Progenitor cell of endocrine pancreas (in vitro differentiated cells): ENCODE results near the gene TMEM258. TPM values are rescaled to one million over a fixed set of nuclear protein-coding genes. Genes with fewer than 3 reads are reported as not detected.

ENCODE experiments used
- DNase-seq: peaks from one replicate; pipeline ENCODE4 v3.0.0; 2021; ENCODE audit warnings: low spot score; ENCODE audit not compliant: unreplicated experiment
- H3K27ac Mint-ChIP-seq: 2 replicates; pipeline ENCODE4 v1.8.0; 2021; ENCODE audit warnings: mild to moderate bottlenecking, moderate library complexity, mixed read lengths
- H3K27me3 Mint-ChIP-seq: 2 replicates; pipeline ENCODE4 v1.8.0; 2021; ENCODE audit warnings: mixed read lengths
- H3K36me3 Mint-ChIP-seq: 2 replicates; pipeline ENCODE4 v1.8.0; 2022; ENCODE audit warnings: mixed read lengths; ENCODE audit not compliant: insufficient read depth
- H3K4me1 Mint-ChIP-seq: 2 replicates; pipeline ENCODE4 v1.8.0; 2021; ENCODE audit warnings: low read depth, mixed read lengths
- H3K4me3 Mint-ChIP-seq: 2 replicates; pipeline ENCODE4 v1.8.0; 2021; ENCODE audit warnings: low read depth, mild to moderate bottlenecking, moderate library complexity, mixed read lengths
- H3K9me3 Mint-ChIP-seq: 2 replicates; pipeline ENCODE4 v1.8.0; 2021; ENCODE audit warnings: low read depth, mixed read lengths
- CTCF ChIP-seq: fragments of 200-600 bp; sonication (generic); IDR thresholded peaks from one replicate; pipeline ENCODE4 v1.5.0; 2021; ENCODE audit warnings: antibody characterized with exemption, mild to moderate bottlenecking; ENCODE audit not compliant: unreplicated experiment
- total RNA-seq: library from RNA; stranded (reverse); gene quantifications from 2 replicates; pipeline ENCODE4 v1.2.1, GENCODE V29; 2021

TMEM258 gene
- total RNA-seq, 1 donor from 2014 or later: 185 TPM

GRCh38 chr11:61805146-61805545 is 12.7 kb upstream of the TMEM258 start:
- Mint-ChIP-seq H3K4me3 (no peak overlapping the region), H3K27ac (no peak overlapping the region), H3K27me3 (no peaks in the 10 kb centered on the region), H3K4me1 (no peaks in the 10 kb centered on the region), H3K36me3 (peaks cover 32% of the 10 kb centered on the region), H3K9me3 (no peaks in the 10 kb centered on the region)
- DNase-seq: no peak
- no peak for TF ChIP-seq CTCF

GRCh38 chr11:61803889-61804647 is 11.7 kb upstream of the TMEM258 start:
- no peak for TF ChIP-seq CTCF
- H3K27ac Mint-ChIP-seq: peak overlapping the region; percentile 10
- peaks cover 29% of the 10 kb centered on the region for H3K36me3 Mint-ChIP-seq
- no peaks in the 10 kb centered on the region for H3K4me1 Mint-ChIP-seq
- no peak for DNase-seq
- H3K27me3 Mint-ChIP-seq: no peaks in the 10 kb centered on the region
- no peaks in the 10 kb centered on the region for H3K9me3 Mint-ChIP-seq
- no peak overlapping the region for H3K4me3 Mint-ChIP-seq

GRCh38 chr11:61802605-61803004 is 10.2 kb upstream of the TMEM258 start:
- H3K36me3 Mint-ChIP-seq: peaks cover 22% of the 10 kb centered on the region
- no peaks in the 10 kb centered on the region for H3K9me3 Mint-ChIP-seq
- H3K27me3 Mint-ChIP-seq: no peaks in the 10 kb centered on the region
- H3K27ac Mint-ChIP-seq: no peak overlapping the region
- DNase-seq: no peak
- H3K4me1 Mint-ChIP-seq: no peaks in the 10 kb centered on the region
- H3K4me3 Mint-ChIP-seq: no peak overlapping the region
- no peak for TF ChIP-seq CTCF

DNA sequence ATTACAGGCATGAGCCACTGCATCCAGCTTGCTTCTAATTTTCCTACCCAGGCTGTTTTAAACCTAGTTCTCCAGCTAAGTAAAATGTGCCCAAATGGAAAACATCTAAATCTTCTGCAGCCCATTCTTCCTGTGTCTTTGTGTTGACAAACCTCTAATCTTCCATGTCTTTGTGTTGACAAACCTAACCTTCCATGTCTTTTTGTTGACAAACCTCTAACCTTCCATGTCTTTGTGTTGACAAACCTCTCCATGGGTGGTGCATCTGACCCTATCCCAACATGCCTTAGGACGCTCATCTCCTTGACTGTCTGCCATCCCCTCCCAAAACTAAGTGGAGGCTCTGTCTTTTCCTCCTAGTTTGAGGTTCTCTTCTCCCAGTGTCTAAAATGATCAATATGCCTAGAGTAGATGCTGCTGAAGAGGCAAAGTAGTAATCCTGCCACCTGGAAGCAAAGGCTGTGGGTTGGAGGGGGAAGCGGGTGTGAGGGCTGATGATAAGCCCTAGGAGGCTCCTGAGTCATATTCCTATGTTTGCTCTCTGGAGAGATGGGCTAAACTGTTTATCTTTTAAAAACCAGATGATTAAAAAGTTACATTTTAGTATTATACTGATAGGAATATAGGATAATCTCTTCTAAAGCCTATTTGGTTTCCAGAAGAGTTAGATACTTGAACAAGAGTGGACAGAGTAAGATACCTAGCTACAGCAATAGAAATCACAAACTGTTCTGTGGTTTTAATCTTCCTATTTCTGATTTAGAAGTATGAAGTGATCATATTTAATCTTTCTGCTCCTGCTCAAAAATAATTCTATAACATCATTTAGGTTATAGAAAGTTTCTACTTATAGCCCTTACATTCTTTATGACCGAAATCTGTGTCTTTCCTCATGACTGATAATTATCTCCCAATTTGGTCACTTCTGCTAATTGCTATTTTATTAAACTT is 8.2 kb upstream of the TMEM258 start:
- Mint-ChIP-seq H3K9me3 (no peaks in the 10 kb centered on the region), H3K27me3 (no peaks in the 10 kb centered on the region), H3K4me3 (no peak overlapping the region), H3K36me3 (peaks cover 20% of the 10 kb centered on the region), H3K27ac (peak overlapping the region; percentile 19), H3K4me1 (peaks cover 2% of the 10 kb centered on the region)
- DNase-seq: no peak
- no peak for TF ChIP-seq CTCF

DNA sequence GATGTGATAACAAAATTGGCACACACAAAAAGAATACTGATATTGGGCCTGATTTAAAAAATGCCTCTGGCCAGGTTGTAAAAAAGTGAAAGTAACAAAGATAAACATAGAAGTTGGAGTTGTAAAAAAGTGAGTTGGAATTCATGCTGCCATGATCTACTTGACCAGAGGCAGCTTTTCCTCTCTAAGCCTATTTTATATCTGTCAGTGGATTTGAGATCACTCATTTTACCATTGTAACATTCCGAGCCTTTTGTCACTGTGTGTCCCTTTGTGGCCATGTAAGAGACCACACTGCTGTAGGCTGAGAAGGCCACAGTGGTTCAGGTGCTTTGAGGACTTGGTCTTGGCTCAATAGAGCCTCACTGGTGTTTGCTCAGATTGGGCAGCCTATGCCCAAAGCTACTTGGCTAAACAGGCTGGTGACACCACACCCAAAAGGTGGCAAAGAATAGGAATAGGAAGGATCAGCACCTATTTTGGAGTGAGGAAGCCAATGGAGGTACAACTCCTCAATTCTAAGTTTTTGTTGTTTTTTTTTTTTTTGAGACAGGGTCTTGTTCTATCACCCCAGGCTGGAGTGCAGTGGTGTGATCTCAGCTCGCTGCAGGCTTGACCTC is 7.4 kb upstream of the TMEM258 start:
- H3K4me3 Mint-ChIP-seq: no peak overlapping the region
- H3K36me3 Mint-ChIP-seq: peaks cover 17% of the 10 kb centered on the region
- H3K27me3 Mint-ChIP-seq: no peaks in the 10 kb centered on the region
- H3K9me3 Mint-ChIP-seq: no peaks in the 10 kb centered on the region
- no peak for TF ChIP-seq CTCF
- H3K4me1 Mint-ChIP-seq: peaks cover 2% of the 10 kb centered on the region
- DNase-seq: no peak
- H3K27ac Mint-ChIP-seq: peak overlapping the region; percentile 41
